Esophagus squamous epithelium (tissue), 4 donors: ENCODE measurements around the gene C11orf24.

Experiments
- CTCF ChIP-seq, 6 experiments: fragments of 450-650 bp in 4 of 6; fragments of 200-600 bp in 2 of 6; sonication (generic) in 2 of 6; IDR thresholded peaks; one replicate each; pipeline ENCODE4 v1.5.1; 2016 to 2019; ENCODE audit warnings: antibody characterized with exemption in 6 of 6, mild to moderate bottlenecking in 4 of 6, moderate library complexity in 4 of 6
- POLR2A ChIP-seq, 4 donors: fragments of 450-650 bp; IDR thresholded peaks; one replicate each; pipeline ENCODE4 v1.6.1; 2017; ENCODE audit warnings: antibody characterized with exemption in 4 of 4, mild to moderate bottlenecking in 4 of 4, moderate library complexity in 3 of 4

GRCh38 chr11:68262544-68262827 lies 9.3 kb downstream of the C11orf24 start:
- TF ChIP-seq CTCF (IDR thresholded peaks at IDR 0.05) (no peak), POLR2A (IDR thresholded peaks at IDR 0.05) (no peak)
